ENCODE data around the gene TNFRSF14. TPM values are rescaled to one million over a fixed set of nuclear protein-coding genes. Genes with fewer than 3 reads are reported as not detected.
A peak's percentile ranks its signal among the peaks of the same experiment; 100 is the strongest.

The TNFRSF14 gene
- total RNA-seq, 1 experiment from 2014 or later = 1.5 TPM

GRCh38 chr1:2585318-2586092 is 29.3 kb downstream of the TNFRSF14 start:
- ChIA-PET CTCF (interaction anchor here (0.6 to 0.7 kb wide), 4 partner anchors 30 to 235 kb away, joined by 3 to 6 read pairs (median 4); no protein-coding TSS in a partner anchor), POLR2A (interaction anchor here (0.6 to 1.8 kb wide), 5 partner anchors 39 to 365 kb away, joined by 3 to 10 read pairs (median 4); partner anchors contain the start of gene PANK4)
- no peak for TF ChIP-seq CTCF (IDR thresholded peaks at IDR 0.05; ENCODE audit: insufficient read depth in 1 of 2, low read depth in 1 of 2, low read length in 1 of 2, severe bottlenecking in 1 of 2, unreplicated experiment in 1 of 2)
- H3K9me3 ChIP-seq = no peaks in the 10 kb centered on the region
- intact Hi-C loops (cut with micrococcal nuclease; ENCODE audit: unreplicated experiment) = loop anchor here (2.0 to 5.0 kb wide), 2 partner anchors 57 to 58 kb away; partner anchors contain the start of gene PANK4
- H3K4me3 ChIP-seq (ENCODE audit: low read depth, low read length) = peak overlapping the region; percentile 52
- H3K36me3 ChIP-seq (ENCODE audit: control insufficient read depth, insufficient read depth, low read length) = no peaks in the 10 kb centered on the region
- H3K27ac Mint-ChIP-seq (ENCODE audit: unreplicated experiment) = peak overlapping the region; percentile 64
- no peaks in the 10 kb centered on the region for H3K9me3 Mint-ChIP-seq (ENCODE audit: unreplicated experiment)
- H3K36me3 Mint-ChIP-seq (ENCODE audit: insufficient read depth, unreplicated experiment) = peaks cover 5% of the 10 kb centered on the region
- TSS peak; percentile 27 for BruUV-seq (replicated peaks)
- H3K4me3 Mint-ChIP-seq (ENCODE audit: unreplicated experiment) = peak overlapping the region; percentile 79
- H3K4me1 Mint-ChIP-seq (ENCODE audit: low read depth, unreplicated experiment) = no peaks in the 10 kb centered on the region
- H3K27me3 ChIP-seq (replicated peaks; ENCODE audit: control insufficient read depth, insufficient read depth, low read length) = no peaks in the 10 kb centered on the region
- DNase-seq = peak; percentile 39 to 56
- no peaks in the 10 kb centered on the region for H3K27me3 Mint-ChIP-seq (ENCODE audit: insufficient read depth, unreplicated experiment)
- H3K4me1 ChIP-seq = peaks cover 6% of the 10 kb centered on the region; the same call in 1 of the 2 replicates

GRCh38 chr1:2586154-2587070 is 30.2 kb downstream of the TNFRSF14 start, which contains the start of gene PRXL2B:
Gene PRXL2B, plus strand, starts transcription at chr1:2586777. Its CDS starts 109 bp downstream, at chr1:2586886.
- H3K36me3 Mint-ChIP-seq (ENCODE audit: insufficient read depth, unreplicated experiment) = peaks cover 5% of the 10 kb centered on the region
- H3K4me3 ChIP-seq (ENCODE audit: low read depth, low read length) = peak within 1 kb of the TSS; percentile 76
- H3K9me3 Mint-ChIP-seq (ENCODE audit: unreplicated experiment) = no peaks in the 10 kb centered on the region
- CTCF ChIA-PET = interaction anchor here (0.6 to 0.7 kb wide), 4 partner anchors 31 to 234 kb away, joined by 3 to 6 read pairs (median 4); no protein-coding TSS in a partner anchor
- no TSS peak for BruUV-seq (replicated peaks)
- no peaks in the 10 kb centered on the region for H3K27me3 Mint-ChIP-seq (ENCODE audit: insufficient read depth, unreplicated experiment)
- H3K4me3 Mint-ChIP-seq (ENCODE audit: unreplicated experiment) = peak within 1 kb of the TSS; percentile 79
- no peaks in the 10 kb centered on the region for H3K36me3 ChIP-seq (ENCODE audit: control insufficient read depth, insufficient read depth, low read length)
- peak within 1 kb of the TSS; percentile 79 for H3K27ac Mint-ChIP-seq (ENCODE audit: unreplicated experiment)
- POLR2A ChIA-PET = interaction anchor here (0.6 to 1.8 kb wide), 4 partner anchors 40 to 359 kb away, joined by 4 to 10 read pairs (median 6); partner anchors contain the start of gene PANK4
- H3K4me1 ChIP-seq = peaks cover 6% of the 10 kb centered on the region; the same call in 1 of the 2 replicates
- peak; percentile 96 to 98 for DNase-seq
- intact Hi-C loops (cut with micrococcal nuclease; ENCODE audit: unreplicated experiment) = loop anchor here (2.0 to 5.0 kb wide), 2 partner anchors 56 to 59 kb away; partner anchors contain the start of gene PANK4
- no peaks in the 10 kb centered on the region for H3K4me1 Mint-ChIP-seq (ENCODE audit: low read depth, unreplicated experiment)
- H3K27me3 ChIP-seq (replicated peaks; ENCODE audit: control insufficient read depth, insufficient read depth, low read length) = no peaks in the 10 kb centered on the region
- no peaks in the 10 kb centered on the region for H3K9me3 ChIP-seq
- TF ChIP-seq CTCF (IDR thresholded peaks at IDR 0.05; ENCODE audit: insufficient read depth in 1 of 2, low read depth in 1 of 2, low read length in 1 of 2, severe bottlenecking in 1 of 2, unreplicated experiment in 1 of 2) = no peak

Measured in Caco-2 (cell line).